ENCODE measurements around the gene KCNAB2.

- TF ChIP-seq CTCF (IDR thresholded peaks at IDR 0.05) (no peak), POLR2A (IDR thresholded peaks at IDR 0.05) (no peak)
These were observed 38.2 kb upstream of the KCNAB2 start for GRCh38 chr1:6007318-6008083.

Data from lower leg skin (tissue), 3 donors.